GM18861 (cell line): ENCODE data around the gene FAM83E.

Source experiments
- ATAC-seq: cut with Tn5 transposase; IDR thresholded peaks from one replicate; pipeline ENCODE4 v1.9.1; 2021; ENCODE audit not compliant: unreplicated experiment

The FAM83E gene

GRCh38 chr19:48613024-48613851, 1.6 kb downstream of the FAM83E start:
- no peak for ATAC-seq

- no peak for ATAC-seq
Observed at GRCh38 chr19:48611872-48612271, 3.0 kb downstream of the FAM83E start.

- ATAC-seq = no peak
Observed at GRCh38 chr19:48609571-48610108, 5.2 kb downstream of the FAM83E start.

GRCh38 chr19:48608798-48609263, 6.0 kb downstream of the FAM83E start:
- ATAC-seq = no peak

DNA sequence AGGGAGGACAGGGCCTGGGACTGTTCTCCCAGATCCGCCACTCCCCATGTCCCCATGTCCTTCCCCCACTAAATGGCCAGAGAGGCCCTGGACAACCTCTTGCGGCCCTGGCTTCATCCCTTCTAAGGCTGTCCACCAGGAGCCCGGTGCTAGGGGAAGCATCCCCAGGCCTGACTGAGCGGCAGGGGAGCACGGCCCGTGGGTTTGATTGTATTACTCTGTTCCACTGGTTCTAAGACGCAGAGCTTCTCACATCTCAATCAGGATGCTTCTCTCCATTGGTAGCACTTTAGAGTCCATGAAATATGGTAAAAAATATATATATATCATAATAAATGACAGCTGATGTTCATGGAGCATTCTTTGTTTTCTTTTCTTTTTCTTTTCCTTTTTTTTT, 7.5 kb downstream of the FAM83E start:
- ATAC-seq = no peak

DNA sequence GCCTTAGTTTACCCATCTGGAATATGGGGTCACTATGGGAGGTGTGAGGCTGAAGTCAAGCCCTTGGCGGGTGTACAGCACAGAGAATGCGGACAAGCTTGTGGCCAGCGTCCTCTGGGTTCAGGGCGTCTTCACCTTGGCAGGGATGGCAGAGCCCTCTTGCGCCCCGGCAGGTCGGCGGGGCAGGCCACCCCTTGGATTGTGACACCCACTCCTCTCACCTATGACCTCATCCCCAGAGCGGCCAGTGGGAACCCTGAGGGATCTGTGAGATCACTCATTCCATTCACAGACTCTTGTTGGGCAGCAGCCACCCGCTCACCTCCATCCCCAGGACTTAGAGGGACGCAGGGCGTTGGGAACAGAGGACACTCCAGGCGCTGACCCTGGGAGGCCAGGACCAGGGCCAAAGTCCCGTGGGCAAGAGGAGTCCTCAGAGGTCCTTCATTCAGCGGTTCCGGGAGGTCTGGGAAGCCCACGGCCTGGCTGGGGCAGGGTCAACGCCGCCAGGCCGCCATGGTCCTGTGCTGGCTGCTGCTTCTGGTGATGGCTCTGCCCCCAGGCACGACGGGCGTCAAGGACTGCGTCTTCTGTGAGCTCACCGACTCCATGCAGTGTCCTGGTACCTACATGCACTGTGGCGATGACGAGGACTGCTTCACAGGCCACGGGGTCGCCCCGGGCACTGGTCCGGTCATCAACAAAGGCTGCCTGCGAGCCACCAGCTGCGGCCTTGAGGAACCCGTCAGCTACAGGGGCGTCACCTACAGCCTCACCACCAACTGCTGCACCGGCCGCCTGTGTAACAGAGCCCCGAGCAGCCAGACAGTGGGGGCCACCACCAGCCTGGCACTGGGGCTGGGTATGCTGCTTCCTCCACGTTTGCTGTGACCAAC, 8.2 kb downstream of the FAM83E start, which contains the start of gene SPACA4:
Gene SPACA4 (plus strand): TSS at position 280 of the 896 bp plus-strand sequence. CDS start 237 bp downstream, at position 517.
- no peak for ATAC-seq

- no peak for ATAC-seq
Observed at GRCh38 chr19:48603850-48604249, 11.0 kb downstream of the FAM83E start.

DNA sequence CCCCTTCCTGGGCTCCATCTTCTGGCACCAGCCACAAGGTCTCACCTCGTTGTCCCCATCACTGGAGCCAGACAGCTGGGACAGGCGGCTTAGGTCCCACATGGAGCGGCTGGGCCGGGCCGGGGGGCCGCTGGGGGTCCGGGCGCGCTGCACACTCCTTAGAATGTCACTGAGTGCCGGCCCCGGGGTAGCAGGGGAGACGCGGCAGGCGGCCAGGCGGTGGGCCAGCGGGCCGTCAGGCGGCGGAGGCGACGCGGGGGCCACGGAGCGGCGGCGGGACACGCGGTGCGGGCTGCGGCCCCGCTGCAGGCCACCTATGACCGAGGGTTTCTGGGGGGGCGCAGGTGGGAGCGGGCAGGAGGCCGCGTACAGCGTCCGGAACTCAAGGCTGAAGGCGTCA, 11.4 kb downstream of the FAM83E start:
- no peak for ATAC-seq

DNA sequence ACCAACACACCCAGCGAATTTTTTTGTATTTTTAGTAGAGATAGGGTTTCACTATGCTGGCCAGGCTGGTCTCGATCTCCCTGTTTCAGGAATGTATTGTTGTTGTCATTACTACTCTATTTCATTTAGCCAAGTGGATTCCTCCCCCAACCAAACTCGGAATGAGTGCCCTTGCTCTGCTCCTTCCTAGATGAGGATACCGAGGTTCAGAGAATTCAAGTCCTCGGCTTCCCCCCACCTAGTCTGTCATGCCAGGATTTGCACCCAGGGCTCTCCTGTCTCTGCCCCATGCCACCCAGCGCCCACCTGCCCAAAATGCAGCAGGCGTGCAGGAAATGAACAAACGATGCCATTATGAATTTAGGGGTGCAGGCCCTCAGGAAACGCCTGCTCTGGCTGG, 11.9 kb downstream of the FAM83E start:
- ATAC-seq = no peak

DNA sequence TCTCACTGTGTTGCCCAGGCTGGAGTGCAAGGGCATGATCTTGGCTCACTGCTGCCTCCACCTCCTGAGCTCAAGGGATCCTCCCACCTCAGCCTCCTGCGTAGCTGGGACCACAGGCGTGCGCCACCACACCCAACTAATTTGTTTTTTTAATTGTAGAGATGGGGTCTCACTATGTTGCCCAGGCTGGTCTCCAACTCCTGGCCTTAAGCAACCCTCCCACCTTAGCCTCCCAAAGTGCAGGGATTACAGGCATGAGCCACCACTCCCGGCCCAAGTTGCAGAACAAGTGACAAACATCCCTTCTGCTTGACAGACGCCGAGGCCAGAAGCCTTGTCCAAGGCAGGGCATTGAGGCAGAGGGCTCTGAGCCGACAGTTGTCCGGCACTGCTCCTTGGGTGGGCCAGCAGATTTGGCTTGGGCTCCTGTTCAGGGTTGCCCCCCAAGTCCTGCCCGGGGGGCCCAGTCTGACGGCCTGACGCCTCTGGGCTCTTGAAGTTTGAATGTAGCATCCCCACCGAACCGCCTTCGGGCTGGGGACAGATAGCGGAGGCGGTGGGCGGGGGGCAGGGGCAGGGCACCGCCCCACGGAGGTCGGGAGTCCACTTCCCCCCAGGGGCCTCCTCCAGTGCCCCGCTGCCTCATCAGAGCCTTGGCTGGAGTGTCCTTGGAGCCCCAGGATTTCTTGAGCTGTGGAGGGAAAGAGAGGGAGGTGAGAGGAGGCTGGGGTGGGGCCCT, 14.0 kb downstream of the FAM83E start:
- ATAC-seq = no peak

- ATAC-seq = no peak
Observed at GRCh38 chr19:48598996-48599700, 15.7 kb downstream of the FAM83E start.

DNA sequence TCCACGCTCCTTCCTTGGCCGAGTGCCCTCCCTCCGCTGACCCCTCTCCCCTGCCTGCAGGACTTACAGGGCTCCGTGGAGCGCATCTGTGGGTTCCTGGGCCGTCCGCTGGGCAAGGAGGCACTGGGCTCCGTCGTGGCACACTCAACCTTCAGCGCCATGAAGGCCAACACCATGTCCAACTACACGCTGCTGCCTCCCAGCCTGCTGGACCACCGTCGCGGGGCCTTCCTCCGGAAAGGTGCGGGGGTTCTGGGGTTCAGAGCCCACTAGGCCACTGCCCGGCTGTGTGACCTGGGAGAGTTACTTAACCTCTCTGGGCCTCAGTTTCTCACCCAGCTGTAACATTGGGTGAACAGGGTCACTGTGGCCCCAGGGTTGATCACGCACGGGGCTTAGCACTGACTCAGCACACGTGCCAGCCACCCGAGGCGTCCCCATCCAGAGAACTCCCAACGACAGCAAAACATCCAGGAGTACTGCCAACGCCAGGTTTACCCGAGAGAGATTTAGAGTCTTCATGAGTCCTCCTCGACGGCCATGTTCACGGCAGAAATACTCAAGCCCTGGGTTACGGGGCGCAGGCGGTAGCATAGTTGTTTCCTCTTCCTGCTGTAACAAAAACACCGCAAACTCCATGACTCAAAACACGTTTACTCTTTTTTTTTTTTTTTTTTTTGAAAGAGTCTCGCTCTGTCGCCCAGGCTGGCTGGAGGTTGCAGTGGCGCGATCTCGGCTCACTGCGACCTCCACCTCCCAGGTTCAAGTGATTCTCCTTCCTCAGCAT, 18.0 kb downstream of the FAM83E start:
- no peak for ATAC-seq

DNA sequence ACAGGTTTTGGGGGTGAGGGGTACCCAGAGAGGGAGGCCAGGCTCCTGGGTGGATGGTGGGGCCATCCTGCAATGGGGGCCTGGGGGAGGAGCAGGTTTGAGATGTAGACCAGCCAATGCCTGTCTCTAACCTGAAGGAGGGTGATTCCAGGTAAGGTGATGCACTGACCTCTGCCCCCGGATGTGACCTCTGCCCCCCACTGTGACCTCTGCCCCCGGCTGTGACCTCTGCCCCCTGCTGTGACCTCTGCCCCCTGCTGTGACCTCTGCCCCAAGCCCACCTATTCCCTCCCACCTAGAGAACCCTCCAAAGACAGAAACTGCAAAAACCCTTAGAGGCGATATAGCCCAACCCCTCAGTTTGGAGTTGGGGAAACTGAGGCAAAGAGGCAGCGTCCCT, 18.6 kb downstream of the FAM83E start:
- ATAC-seq = no peak

DNA sequence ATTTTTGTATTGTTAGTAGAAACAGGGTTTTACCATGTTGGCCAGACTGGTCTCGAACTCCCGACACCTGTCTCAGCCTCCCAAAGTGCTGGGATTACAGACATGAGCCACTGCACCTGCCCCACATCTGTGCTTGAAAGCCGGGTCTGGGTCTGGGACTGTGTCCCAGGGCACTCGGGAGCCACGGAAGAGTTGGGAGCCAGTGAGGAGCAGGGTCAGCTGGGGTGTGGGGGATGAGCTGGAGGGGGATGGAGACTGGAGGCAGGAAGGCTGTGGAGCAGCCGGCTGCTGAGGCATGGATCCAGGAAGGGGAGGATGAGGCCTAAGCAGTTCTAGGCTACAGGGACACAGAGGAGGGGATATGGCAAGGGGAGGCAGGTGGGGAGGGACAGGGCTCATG, 19.0 kb downstream of the FAM83E start:
- ATAC-seq = no peak

GRCh38 chr19:48595171-48595570, 19.7 kb downstream of the FAM83E start:
- no peak for ATAC-seq

DNA sequence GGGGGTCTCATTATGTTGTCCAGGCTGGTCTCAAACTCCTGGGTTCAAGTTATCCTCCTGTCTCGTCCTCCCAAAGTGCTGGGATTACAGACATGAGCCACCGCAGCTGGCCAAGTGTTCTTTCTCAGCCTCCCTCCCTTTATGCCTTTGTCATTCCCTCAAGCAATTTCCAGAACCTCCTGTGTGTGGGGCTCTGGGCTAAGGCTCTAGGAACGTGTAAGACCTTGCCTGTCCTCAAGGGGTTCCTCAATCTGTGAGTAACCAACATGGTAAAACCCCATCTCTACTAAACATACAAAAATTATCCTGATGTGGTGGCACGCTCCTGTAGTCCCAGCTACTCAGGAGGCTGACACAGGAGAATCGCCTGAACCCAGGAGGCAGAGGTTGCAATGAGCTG, 23.9 kb downstream of the FAM83E start:
- no peak for ATAC-seq

GRCh38 chr19:48588670-48589401, 26.0 kb downstream of the FAM83E start:
- no peak for ATAC-seq

GRCh38 chr19:48587387-48587786, 27.5 kb downstream of the FAM83E start:
- ATAC-seq = no peak

DNA sequence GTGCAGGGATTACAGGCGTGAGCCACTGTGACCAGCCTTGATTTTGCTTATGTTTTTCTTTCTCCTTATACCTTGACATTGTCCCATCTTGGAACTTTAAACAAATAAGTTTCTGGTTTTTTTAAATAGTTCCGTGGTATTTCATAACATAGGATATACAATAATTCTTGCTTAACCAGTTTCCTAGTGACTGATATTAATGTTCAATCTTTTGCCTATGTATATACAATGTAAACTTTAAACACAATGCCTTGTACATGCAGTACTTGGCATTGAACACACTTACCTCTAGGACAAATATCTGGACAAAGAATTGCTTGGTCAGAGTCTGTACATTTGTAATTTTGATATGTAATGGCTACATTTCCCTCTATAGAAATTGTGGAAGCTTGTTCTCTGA, 32.7 kb downstream of the FAM83E start:
- no peak for ATAC-seq
